HG02870 (cell line): Measurements from ENCODE around the gene ZNF462.
A peak's percentile ranks its signal among the peaks of the same experiment; 100 is the strongest.
"Not testable (repeated sequence)": the region's sequence is repeated elsewhere in the genome, so short reads cannot be mapped to it uniquely, and the experiment has no call there.

ENCODE experiments used
- ATAC-seq: cut with Tn5 transposase; IDR thresholded peaks from one replicate; pipeline ENCODE4 v1.9.1; 2021; ENCODE audit warnings: mild to moderate bottlenecking, moderate library complexity; ENCODE audit not compliant: unreplicated experiment

Gene ZNF462

DNA sequence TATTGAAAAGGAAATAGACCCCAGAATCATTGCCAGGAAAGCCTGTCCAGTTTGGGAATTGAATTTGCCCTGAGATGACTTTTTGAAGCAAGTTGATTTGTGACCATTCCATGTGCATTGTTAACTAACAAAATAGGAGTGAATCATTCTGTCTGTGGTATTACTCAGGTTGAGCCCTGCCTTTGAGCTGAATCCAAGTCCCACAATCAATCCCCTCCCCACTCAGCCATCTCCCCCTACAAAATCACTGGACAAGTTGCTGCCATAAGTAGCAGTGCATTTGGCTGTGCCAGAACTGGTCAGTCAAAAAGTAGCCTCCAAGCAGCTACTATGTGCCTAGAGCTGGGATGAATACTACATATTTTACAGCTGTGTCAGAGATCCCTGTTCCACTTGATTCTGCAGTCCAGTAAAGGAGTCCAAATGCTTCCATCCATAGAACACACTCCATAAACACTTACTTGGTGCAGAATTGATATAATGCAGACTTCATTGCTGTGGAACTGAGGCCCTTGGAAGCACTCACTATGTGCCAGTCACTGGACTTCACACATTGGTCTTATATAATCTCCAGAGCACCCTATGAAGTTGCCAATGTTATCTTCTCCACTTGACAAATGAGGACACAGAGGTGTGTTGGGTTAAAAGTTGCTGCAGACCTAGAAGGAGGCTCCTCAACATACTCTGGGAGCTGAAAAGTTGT is 96.1 kb downstream of the ZNF462 start:
- no peak for ATAC-seq

DNA sequence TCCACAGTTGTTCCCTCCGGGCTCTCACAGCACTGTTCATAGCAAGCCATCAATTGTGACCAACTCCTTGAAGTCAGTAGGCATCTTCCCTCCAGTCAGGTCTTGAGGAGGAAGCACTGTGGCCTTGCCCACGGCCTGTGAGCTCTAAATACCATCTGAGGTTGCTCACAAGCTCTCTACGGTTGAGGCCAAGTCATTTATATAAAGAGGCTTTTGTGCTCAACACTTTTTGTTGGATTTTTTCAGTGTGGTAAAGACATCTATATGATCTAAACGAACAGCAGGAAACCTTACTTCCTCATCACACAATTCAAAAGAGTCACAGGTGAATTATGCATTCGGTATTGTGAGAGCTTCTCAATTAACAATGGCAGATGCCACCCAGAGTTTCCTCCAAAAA is 97.3 kb downstream of the ZNF462 start:
- no peak for ATAC-seq

DNA sequence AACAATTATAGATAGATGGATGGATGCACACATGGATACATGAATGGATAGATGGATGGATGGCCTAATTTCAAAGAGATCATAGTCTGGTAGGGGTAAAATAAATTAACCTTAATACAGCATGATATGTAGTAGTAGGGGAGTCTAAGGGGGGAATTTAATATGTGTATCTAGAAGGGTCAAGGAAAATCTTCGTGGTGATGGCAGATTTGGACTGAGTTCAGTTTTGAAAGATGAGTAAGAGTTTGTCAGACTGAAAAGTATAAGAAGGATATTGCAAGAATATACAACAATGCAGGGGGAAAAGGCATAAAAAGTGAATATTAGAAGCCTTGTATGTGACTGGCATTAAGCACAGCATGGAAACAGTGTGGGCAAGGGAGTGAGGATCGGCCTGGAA is 98.7 kb downstream of the ZNF462 start:
- no peak for ATAC-seq

DNA sequence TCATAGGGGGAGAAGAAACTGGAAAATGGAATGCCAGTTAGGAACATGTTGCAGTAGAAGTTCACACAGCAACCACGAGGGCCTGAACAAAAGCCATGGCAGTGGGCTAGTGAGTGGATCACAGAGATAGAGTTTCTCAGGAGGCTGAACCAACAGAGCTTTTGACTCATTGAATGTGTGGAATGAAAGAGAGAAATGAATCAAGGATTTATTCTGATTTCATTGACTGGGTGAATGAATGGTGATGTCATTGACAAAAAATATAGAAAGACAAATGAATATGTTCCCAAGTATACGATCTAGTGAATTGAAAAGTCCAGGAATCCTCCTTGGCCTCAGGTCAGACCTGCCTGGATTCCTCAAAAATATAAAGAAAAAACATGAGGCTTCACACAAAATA is 99.2 kb downstream of the ZNF462 start:
- no peak for ATAC-seq

DNA sequence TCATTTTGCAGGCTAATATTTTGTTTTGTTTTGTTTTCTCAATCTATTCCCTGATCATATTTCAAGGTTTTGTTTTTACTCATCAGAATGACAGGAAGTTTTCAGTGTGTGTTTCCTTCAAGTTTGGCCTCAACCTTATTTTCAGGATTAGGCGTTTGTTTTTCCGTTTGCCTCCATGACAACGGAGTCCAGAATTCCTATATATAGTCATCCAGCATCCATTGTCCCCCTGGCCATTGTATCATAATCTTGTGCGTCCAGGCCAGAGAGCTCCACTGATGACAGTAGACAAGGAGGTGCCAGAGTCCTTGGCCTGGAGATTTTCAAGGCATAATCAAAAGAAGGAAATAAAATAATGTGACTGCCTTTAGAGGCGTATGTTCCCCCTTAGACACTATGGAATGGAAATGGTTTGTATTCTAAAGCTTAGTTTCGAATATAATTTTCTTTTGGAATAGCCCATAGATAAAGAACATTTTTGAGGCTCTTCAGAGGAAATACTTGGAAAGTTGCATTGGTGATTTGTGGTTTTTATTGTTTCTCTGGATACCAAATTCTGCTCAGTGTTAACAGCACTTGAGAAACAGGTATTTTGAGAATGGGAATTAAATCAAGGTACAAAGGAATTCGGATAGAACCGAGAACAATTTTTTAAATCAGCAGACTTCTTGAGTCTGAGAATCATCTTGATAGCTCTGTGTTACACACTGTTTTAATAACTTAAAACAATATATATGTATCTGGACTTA is 99.8 kb downstream of the ZNF462 start:
- ATAC-seq = no peak

DNA sequence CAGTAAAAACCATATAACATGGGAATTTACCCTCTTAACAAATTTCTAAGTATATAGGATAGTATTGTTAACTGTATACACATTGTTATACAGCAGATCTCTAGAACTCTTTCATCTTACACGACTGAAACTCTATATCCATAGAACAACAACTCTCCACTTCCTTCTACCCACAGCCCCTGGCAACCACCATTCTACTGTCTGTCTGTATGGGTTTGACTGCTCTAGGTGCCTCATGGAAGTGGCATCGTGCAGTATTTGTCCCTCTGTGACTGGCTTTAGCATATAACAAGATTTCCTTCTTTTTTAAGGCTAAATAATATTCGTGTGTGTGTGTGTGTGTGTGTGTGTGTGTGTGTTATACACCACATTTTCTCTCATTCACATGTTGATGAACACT is 100.7 kb downstream of the ZNF462 start:
- ATAC-seq = no peak

DNA sequence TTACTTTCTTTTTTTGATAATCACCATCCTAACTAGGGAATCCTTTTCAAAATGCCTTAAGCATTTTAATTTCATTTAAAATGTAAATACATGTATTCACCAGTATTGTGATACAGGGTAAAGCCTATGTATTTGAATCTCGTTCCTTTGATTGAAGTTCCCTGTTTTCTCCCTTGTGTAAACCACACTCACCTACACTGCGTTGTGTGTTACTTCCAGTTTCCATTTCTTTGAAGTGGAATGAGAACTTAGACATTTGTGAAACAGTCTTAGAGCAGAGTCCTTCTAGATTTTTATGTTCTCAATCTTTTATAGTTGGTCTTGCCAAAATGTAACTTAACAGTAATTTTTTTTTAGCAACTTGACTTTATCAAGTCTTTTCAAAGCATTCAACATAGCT is 101.4 kb downstream of the ZNF462 start:
- no peak for ATAC-seq

DNA sequence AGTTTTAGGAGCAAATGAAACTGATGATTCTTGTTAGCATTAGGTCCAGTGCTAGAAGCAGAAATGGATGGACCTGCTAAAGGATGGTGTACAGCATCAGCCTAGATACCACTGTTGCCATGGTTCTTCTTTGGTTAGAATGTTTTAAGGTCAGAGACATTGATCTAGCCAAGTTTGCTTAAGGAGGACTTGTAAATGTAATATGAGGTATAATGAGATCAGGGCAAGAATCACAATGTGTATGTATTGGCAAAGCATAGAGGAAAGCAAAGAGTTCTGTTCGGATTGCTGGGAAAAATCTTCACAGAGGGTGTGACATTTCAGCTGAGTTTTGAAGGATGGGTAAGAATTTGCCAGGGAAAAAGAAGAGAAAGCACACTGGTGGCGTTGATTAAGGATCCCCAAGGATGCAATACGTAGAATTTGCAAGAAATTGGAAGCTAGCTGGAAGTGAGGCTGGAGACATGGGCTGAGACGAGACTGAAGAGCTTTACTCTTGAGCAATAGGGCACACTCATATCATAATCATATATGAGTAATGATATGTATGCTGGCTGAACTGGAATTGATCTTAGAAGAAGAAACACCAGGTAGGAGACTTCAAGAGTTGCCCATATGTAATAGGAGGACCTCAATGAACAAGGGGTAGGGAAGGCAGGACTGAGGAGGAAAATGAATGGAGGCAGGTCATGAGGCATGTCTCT is 102.0 kb downstream of the ZNF462 start:
- no peak for ATAC-seq

DNA sequence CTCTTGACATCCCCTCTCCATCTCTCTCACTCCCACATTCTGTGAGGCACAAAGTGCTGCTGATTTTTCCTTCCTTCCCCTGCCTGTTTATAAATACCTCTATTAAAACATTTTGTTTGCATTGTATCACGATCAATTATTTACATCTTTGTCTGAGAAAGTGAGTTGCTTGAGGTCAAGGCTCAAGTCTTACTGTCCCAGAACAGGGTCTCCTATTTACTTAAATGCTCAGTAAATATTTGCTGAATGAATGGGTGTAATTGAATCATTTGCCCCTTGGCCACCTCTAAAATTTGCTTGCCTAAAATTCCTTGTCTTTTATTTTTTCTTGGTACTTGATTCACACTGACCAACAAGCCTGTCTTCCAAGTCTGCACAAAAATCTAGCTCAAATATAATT is 103.5 kb downstream of the ZNF462 start:
- ATAC-seq = no peak

DNA sequence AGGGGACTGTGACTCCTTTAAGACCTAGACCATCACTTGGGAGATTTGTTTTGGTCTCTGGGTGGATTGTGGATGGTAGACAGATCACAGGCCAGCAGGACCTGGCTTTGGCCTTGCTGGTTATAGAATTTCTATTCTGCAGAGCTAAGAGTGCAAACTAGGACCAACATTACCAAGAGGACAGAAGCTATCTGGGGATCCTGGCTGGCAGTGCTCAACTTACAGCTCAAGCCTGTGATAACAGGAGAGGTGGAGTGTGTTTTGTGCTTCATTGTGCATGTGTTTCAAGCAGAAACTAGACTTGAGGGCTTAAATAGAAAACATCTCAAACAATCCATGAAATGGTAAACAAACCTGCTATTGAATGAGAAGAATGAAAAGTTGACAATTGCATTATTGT is 106.7 kb downstream of the ZNF462 start:
- ATAC-seq = no peak

DNA sequence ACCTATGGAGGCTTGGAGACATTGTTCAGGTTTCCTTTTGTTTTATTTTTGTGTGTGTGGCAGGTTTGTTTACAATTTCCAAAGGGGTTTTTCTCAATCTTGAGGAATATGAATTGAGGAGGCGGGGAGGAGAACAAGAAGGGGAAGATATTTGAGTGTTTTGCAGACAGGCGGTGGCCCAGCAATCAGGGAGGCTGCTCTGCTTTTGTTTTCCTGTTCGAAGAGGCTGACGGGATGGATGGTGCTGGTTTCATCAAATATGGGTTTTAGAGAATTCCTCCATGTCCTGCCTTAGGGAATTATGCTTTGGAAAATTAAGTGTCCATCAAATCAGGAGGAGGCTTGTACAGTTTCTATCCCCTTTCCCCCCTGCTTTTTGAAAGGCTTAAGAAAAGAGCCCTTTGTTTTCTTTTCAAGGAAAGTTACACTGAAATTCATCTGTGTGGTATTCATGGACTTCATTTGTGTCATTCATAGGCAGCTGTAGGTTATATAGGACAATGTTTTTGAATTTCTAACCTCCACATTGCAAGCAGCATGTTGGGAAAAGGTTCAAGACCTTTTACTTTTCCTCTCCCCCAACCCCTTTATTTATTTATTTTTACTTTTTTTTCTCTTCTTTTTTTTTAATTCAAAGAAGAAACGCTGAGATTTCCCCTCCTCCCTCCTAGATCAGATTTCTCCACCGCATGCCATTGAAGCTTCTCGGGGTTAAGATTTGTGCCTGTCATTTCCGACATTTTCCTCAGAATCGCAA is 107.4 kb downstream of the ZNF462 start:
- ATAC-seq = no peak

DNA sequence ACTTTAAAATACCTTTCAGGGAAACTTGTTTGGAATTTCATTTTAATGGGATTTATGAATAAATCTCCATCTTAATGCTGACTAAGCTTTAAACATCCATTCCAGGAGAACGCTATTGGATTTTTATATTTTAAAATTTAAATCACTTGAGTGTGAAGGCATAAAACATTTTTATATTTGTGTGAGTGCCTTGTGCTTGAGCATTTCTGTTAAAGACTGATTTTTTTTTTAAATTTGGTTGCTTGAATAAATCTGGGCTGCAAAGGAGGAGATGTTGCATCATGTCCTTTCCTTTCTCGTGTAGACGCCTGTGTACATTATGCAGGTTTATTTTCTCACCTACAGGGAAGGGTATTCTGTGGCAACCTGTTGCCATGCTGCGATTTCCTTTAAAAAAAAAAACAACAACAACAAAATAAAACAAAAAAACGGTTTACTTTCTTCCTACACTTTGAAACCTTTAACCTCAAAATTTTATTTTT is 108.1 kb downstream of the ZNF462 start:
- ATAC-seq = no peak

DNA sequence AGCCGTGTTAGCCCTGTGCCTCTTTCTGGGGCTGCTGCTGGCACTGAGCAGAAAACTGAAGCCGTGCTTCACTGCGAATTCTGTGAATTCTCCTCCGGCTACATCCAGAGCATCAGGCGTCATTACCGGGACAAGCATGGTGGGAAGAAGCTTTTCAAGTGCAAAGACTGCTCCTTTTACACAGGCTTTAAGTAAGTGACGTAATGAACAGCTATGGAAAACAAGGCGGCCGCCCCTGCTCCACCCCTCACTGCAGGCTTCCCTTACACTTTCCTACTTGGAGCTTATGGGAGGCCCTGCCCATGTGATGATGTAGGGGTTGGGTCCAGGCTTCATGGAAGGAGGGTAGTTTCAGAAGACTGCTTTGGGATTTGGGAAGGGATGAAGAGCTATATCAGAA is 109.1 kb downstream of the ZNF462 start:
- no peak for ATAC-seq

DNA sequence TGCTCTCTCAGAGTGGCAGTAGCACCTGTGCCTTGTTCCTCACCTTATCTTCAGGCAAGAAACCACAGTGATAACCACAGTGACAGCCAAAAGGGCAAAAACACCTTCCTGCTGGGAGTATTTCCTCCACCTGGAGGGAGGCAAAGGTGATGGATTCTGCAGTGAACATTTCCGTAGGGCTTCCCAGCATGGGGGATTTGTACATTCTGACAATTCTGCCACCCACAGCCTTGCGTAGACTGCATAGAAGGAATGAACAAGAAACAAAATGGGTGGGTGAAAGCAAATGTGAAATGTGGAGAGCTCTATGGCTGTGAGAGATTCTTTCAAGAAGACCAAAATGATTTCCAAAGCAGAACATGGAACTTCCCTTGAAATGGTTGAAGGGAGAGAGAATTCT is 111.4 kb downstream of the ZNF462 start:
- ATAC-seq = no peak

DNA sequence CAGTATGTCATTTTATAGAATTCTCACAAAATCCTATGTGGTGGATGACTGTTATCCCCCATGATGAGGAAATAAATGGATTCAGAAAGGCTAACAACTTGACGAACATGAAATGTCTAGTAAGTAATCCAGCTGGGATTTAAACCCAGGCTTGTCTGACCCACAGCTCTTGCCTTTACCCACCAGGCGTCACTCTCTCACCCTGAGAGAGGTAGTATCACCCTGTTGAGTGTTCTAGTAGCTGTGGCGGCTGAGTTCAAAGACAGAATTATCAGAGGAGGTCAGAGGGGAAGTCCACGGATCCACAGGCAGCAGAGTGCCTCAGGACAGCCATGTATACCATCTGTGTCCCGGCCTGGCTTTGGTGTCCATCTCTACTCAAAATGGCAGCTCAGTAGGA is 113.8 kb downstream of the ZNF462 start:
- ATAC-seq = no peak

DNA sequence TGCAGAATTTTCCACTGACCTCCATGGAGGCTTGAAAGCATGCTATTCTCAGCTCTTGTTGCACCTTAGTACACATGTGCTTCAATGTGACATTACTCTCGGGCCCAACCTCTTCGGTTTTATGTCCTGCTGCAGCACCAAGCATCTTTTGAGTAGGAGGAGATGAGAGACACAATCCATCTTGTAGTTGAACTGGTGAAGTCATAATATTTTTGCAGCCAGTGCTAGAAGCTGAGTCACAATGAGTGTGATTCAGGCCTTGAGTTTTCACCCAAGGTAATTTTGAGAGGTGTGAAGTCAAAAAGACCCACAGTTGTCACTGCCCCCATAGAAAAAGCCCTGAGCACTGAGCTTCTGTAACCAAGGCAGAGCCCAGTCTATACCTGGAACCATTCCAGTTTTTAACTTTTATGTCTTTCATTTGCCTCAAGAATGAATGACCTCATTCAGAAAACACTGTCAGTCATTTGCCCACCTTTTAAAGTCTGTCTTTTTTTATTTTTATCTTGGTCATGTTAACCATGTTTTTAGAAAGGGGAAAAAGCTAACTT is 117.7 kb downstream of the ZNF462 start:
- no peak for ATAC-seq

DNA sequence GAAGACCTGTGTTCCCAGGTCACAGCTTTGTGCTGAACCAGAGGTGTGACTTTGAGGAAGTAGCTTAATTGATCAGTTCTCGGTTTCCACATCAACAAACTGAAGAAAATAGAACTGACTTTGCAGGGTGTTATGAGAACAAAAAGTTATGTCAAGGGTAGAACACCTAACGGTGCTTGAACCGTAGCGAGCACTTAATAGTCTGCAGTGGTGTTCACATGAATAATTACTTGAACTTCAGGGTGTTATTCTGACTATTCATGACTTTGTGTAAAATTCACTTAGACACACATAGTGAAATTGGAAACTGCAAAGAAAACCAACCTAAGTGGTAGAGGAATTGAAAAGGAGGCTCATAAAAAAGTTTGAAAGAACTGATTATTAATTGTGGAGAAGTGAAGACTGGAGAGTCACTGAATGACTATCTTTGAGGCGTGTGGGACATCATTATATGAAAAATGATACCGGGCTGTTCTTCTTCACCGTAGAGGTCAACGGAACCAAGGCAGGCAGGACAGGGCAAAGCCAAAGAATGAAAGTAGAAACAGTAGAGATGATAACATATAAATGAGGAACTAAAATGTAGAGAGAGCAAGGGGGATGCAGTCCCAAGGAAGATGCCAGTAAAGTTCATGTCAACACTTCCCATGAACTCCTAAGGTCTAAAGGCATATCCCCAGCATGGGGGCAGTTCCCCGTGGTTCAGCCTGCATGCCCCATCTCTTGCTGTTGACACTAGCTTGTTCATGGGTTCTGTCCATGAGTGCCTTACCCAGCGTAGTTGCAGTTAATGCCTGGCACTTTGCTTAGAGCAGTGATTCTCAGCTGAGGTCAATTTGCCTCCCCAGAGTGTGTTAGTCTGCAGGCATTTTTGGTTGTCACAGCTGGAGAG is 118.7 kb downstream of the ZNF462 start:
- peak; percentile 78 for ATAC-seq

DNA sequence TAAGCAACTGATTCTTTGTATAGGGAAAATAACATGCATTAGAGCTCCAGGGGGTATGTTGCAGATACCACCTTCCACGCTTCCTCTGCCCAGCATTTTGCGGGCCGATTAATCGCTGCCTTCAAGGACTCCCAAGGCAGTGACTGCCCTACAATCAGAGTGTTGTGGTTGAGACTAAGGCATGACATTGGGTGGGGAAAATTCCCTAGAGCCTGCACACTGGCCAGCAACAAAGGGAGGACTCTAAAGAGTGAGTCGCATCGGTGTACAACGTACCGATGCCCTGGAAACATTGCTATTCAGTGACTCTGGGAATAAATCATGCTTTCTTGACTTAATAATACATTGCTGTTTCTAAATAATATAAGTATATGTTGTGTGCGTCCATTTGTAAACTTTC is 119.7 kb downstream of the ZNF462 start:
- no peak for ATAC-seq

DNA sequence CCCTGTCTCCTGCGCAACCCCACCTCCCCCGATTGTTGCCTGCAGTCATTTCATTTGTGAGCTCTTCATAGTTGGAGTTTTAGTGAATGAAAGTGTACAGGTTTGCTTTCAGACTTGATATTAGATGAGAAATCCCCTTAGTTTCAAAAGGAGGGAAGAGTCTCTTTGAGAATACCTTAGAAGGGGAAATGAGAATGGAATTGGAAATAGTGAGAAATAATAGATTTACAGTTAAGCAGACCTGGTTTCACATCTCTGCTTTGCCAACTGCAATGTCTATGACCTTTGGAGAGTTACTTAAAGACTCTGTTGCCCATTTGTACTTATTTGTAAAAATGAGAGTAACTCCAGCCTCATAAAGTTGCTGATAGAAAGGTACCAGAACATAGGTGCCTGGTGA is 120.4 kb downstream of the ZNF462 start:
- ATAC-seq = no peak

DNA sequence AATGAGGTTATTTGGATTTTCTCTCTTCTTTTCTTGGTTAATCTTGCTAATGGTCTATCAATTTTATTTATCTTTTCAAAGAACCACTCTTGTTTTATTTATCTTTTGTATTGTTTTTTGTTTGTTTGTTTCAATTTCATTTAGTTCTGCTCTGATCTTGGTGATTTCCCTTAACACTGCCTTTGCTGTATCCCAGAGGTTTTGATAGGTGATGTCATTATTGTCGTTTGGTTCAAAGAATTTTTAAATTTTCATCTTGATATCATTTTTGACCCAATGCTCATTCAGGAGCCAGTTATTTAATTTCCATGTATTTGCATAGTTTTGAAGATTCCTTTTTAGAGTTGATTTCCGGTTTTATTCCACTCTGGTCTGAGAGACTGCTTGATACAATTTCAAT is 126.9 kb downstream of the ZNF462 start:
- not testable (repeated sequence) for ATAC-seq
